Right renal pelvis (tissue), 4 donors: ENCODE results near the gene CXCL1. TPM values are rescaled to one million over a fixed set of nuclear protein-coding genes. Genes with fewer than 3 reads are reported as not detected.
"Not testable (repeated sequence)": the region's sequence is repeated elsewhere in the genome, so short reads cannot be mapped to it uniquely, and the experiment has no call there.

Source experiments
- DNase-seq, 4 donors: peaks; one replicate each; pipeline ENCODE4 v3.0.0-alpha.2; 2013; ENCODE audit warnings: low read depth in 4 of 4, low spot score in 3 of 4, missing footprints in 1 of 4
- polyA plus RNA-seq, 4 donors: library from polyadenylated mRNA; unstranded; fragments of 120-200 nt; gene quantifications; one replicate each; pipeline ENCODE4 v1.2.1, GENCODE V29; 2013; ENCODE audit not compliant: insufficient read length in 4 of 4

CXCL1 gene
- polyA plus RNA-seq, 4 donors: 0.39 to 0.91 (median 0.68) TPM

DNA sequence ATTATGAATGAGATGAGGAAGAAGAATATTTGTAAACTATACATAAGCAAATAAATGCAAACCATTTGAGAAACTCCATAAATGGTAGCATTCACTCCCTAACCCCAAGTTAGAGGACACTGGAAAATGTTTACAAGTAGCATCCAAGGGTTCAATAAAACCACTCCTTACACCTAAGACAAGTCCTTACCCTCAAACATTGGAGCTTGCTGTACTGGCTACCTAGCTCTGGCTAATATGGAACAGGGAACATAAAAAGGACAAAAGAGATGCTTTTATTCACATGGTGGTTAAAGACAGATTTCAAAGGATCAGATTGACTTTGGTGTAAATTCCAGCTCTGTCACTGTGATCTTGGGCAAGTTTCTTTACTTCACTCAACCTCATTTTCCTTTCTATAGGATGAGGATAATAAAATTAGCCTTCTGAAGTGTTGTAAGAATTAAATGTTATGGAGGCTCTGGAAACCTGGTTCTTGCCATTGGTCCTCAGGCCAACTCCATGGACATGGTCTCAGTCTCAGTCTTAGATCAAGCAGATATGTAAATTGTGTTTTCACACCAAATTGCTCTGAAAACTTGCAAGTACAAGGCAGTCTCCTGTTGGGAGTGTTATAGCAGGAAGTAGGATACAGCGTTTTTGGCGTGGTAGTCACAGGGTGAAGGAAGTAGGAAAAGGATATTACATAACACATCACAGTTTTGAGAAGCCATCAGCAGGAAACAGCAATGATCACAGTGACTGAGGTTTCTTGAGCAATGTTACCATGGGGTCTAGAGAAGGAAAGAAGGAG is 3.3 kb downstream of the CXCL1 start:
- no peak for DNase-seq

DNA sequence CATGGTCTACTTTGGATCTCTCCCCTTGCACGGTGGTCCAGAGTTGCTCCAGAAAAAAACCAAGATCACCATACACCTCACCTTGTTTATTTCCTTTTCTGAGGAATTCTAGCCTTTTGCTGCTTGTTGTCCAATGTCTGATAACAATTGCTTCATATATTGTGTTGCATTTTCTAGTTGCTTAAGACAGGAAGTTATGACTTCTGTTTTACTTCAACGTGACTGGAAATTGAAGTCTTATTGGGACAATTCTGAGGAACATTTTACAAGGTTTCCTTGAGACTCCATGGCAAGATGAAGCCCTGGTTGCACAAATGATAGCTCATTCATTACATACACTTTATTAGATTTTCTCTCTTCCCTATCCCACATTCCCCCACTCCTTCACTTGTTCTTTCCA is 5.2 kb downstream of the CXCL1 start:
- DNase-seq: no peak

DNA sequence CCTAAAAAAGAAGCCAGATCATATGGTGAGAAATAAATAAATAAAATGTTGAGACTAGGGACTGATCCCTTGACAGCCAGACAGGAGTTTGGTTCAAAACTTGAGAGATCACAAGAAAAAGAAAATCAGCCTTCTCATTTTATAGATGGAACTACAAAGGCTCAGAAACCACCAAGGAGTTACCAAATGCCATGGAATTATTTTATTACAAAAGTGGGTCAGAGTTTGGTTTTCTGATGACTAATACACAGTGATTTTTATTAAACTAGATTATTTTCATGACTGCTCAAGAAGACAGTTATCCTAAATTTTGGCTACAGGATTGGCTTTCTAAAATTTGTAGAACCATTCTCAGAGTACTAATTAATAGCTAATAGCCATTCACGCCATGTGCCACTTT is 6.2 kb downstream of the CXCL1 start:
- DNase-seq: no peak

DNA sequence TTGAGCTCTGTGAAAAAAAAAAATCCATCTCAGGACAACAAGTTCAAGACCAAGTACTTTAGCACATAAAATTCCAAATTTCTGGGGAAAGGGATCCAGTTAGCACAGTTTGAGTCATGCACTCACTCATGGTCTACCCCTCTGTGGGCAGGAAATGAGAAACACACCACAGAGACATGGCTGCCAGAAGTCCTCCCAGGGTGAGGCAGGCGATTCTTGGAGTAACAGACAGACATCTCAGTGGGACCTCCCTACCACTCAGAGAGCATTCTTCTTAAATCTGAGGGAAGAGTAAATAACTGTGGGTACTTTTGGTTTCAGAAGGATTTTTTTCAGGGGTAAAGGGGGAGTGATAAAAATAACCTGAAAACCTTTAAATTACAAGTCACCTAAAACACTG is 14.1 kb downstream of the CXCL1 start:
- DNase-seq: no peak

DNA sequence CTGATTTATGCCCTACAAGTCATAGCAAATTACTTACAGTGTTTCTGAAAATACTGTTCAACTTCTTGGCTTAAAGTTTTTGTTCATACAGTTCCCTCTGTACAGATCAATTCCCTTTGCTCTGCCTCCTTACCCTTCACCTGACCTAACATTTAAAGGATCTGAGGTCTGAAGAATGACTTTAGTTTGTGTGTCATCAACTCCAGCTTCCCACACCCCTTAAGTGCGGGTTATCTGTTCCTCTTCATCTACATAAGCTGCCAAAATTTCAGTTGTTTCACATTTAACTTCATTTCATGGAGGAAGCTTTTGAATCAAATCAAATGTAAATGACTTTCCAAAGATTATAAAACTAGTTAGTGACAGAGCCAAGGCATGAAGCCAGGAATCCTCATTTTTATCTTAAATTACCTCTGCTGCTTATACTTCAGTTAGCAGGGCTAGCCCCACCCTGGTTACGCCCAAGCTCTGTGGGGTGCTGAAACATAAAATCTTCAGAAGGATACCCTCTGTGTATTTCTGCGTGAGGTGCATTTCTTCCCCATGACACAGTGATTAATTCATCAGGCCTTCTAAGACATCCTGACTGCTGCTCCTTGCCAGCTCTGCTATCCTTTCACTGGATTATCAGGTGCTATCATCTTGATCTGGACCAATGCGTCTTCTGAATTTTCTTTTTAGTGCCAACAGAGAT is 16.5 kb downstream of the CXCL1 start:
- no peak for DNase-seq

DNA sequence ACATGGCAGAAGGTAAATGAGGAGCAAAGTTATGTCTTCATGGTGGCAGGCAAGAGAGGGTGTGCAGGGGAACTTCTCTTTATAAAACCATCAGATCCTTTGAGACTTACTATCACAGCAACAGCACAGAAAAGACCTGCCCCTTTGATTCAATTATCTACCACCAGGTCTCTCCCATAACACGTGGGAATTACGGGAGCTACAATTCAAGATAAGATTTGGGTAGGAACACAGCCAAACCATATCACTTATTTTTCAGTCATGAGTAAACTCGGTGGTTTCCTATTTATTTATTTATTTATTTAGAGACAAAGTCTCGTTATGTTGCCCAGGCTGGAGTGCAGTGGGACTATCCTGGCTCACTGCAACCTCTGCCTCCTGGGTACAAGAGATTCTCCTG is 22.1 kb downstream of the CXCL1 start:
- no peak for DNase-seq

DNA sequence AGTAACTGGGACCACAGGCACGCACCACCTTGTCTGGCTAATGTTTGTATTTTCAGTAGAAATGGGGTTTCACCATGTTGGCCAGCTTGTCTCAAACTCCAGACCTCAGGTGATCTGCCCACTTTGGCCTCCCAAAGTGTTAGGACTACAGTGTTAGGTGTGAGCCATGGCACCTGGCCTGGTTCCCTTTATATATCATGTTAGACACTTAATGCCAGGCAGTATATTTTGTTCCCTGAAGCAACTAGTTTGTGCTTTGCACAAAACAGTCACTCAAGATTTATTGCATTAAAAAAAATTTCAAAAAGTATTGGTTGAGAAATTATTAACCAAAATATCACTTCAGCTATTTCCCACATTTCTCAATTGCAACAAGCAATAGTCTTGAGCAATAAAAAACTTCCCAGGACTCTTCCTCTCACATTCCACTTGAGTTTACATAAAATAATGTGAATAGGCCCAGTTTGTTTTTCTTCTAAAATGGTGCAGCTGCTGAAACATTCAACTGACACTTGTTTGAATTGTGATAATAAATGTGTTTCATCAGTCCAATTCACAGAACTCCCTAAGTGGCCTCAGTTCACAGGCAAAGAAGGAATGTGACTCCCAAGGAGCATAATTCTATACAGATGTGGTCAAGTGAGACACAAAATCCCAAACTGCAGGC is 22.7 kb downstream of the CXCL1 start:
- DNase-seq: no peak

DNA sequence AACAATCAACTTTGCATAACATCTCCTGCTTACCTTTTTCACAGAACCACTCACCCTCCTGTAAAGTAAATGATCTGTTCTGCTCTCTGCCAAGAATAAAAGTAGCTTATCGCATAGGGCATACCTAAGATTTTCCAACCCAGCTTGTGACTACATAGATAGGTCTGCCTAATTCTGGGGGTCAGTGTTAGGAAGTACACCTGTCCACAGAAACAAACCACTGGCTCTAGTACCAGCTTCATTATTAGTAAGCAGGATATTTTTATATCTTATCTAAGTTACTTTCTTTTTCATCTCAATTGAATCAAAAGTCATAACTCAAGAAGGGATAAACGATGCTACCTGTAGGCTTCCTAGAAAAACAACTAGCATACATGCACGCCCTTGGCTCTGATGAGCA is 23.8 kb downstream of the CXCL1 start:
- DNase-seq: no peak

DNA sequence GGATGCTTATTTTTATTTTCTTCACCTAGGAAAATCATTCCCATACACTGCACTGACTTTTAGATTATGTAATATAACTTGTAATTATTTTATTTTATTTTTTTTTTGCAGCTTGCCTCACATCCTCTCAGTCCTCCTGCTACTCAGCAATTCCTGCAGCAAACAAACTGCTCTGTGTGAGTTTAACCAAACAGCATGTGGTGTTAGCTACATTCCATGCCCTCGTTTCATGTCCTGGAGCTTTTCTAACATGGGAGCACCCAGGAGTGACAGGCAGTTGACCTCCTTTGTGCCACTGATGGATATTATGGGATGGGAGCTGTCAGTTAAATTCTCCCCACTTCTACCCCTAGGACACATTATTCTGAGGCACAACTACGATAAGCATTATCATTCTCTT is 24.8 kb downstream of the CXCL1 start:
- DNase-seq: no peak

DNA sequence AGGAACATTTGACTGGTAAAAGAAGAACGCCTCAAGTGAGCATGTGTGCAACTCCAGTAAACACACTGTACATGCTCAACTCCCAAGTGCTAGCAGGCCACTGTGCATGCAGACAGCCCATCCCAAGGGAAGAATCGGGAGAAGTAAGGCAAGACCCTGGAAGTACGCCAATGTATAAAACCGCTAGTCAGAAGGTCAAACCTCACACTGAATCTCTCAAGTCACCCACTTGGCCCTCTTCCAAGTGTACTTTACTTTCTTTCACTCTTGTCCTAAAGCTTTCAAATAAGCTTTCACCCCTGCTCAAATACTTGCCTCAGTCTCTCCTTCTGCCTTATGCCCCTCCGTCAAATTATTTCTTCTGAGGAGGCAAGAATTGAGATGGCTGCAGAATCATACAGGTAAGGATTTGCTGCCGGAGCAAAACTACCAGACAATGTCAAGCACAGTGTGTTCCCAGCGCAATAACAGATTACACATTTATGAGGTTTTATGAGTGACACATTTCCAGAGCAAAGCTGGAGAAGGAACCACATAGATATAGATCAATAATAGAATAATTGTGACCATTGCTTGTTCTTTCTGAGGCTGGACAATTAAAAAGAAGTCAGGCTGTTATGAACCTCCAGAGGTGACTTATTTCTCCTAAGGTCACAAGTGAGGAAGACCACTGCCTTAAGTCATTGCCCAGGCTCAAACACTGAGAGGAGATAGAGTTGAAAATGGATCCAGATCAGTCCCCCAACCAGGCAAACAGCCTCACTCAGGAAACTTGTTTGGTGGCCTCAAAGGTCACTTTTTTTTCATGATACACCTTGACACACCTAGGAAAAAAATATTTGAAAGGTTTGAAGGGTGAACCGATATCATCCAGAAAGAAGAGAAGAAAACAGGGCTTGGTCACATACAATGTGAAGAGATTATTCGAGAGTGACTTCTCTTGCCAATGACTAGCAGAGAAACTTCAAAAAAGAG is 26.3 kb downstream of the CXCL1 start:
- no peak for DNase-seq

DNA sequence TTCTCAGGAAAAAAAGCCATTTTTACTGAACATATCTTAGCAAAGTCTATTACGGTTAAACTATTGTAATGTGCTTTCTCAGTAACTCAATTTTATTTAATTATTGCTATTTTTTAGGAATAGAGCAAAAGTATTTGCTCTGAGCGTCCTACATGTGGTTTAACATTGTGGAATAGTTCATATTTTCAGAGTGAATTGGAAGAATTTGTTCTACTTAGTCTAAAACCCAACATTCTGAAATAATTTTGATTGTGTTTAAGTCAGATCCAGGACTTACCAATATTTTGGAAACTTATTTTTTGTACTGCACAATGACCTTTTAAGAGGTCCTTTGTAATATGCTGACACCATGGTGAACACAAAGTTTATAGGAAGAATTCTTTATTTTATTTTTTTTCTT is 27.2 kb downstream of the CXCL1 start:
- DNase-seq: no peak

DNA sequence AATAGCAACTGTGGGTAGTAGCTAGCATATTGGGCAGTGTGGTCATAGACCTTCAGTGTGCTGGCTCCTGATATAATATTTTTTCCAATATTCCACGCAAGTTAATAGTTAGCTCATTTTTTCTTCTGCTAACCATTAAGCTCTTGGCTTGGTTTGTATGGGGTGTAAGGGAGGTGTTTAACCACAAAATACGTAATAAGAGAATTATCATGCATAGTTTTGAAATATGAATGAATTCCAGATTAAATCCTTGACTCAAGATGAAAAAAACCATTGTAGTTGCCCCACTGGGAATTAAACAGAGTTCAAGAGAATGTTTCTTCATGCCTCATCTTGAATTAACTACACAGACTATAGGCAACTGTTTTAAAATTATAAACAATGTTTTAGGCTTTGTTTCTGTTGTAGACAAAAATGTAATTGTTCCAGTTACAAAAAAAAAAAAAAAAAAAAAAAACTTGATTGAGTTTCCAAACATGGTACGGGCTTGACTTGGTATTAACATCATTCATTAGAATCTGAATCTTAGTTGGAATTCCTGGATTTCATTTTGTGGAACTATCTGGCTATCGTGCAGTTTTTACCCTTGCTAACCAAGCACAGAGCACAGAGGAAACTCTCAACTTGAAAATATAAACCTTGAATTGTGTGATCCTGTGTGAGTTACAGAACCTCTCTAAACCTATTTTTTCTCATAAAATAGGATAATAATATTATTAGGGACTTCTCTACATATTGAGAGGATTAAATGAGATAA is 28.4 kb downstream of the CXCL1 start:
- DNase-seq: no peak

DNA sequence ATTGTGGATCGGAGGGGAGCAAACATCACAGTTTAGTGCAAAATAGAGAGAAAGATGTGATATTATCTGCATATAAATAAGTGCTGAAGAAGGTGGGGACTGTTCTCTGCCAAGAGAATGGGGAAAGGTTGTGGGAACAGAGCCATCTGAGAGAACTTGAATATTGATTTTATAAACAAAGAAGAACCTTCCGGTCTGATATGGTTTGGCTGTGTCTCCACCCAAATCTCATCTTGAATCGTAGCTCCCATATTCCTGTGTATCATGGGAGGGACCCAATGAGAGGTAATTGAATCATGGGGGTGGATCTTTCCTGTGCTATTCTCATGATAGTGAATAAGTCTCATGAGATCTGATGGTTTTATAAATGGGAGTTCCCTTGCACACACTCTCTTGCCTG is 30.1 kb downstream of the CXCL1 start:
- DNase-seq: not testable (repeated sequence)

DNA sequence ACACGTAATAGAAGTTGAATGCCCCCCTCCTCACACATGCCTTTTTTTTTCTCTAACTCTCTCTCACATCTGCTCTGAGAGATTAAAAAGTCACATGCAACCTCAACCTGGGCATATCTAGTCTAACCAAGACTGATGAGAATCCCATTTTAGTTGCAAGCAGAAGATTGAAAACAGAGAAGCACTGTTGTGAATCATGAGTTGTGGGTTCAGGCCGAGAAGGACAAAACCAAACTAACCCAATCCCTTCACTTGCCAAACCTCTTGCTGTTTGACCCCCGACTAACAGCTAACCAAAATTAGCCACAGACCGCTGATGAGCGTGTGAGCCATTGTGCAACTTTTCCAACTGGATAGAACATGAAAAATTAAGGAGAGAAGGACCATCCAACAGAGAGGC is 31.8 kb downstream of the CXCL1 start:
- no peak for DNase-seq

DNA sequence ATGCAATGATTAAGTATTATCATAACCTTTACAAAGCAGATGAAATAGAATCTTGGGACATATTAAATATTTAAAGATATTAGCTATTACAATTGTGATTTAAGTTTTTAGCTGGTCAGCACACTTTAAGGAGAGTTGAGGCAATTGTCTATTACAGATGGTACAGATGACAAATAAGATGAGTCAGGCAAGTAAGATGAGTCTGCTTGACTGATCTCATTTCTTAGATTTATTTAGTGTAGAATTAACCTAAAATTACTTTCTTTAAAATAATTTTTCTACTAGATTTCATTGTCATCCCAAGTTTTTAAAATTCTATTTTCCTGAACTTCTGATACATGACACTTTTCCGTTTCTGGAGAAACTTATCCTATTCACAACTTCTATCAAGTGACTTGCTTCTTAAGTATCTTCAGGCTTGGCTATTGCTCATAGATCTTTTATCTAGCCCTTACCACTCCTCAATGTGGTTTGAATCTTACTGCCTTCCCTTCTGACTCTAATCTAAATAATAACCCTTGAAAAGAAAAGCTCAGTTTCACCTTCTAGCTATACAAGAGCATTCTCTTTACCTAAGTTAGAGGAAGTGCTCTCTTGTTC is 32.9 kb downstream of the CXCL1 start:
- no peak for DNase-seq

DNA sequence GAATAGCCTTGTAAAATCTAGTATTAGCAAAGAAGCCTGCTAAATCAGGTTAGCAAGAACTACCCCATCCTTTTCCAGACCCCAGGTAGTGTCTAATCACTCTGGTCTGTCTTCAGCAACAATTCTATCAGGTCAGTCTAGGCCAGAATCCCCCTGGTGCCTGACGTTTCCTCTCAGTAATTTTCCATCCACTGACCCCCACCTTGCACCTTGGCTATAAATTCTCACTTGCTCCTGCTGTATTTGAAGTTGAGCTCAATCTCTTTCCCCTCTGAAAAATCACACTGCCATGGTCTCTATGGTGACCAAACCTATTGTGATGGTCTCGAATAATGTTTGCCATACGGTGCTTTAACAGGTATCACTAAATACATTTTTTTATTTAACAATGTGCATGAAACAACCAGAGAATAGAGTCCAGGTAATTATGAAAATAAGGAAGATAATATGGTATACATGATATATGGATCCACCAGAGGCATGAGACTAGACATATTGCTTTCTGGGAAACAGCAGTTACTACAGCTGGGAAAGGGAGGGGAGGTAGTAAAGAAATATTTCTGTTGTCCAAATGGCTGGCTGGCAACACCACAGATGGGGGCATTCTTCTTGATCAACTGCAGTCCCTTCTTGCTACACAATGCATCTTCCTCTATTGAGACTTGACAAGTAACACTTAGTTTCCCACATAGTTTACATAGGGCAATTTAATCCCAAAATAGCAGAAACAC is 33.8 kb downstream of the CXCL1 start:
- DNase-seq: no peak

DNA sequence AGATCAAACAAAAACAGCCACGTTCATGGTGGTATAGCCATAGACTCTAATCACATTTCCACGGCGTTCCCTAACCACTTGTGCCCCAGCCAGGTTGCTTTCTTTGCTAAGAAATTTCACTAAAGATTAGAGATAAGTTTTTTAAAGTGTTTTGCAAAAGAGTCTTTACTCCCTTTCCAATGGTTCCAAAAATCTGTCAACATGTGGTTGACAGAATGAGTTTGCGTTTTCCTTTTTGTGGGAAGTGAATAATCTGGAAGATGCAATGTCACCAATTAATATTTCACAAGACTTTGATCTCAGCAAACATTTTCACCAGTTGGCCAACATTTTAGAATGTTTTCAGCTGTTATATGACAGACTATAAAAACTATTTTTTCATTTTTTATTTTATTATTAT is 35.3 kb downstream of the CXCL1 start:
- no peak for DNase-seq

DNA sequence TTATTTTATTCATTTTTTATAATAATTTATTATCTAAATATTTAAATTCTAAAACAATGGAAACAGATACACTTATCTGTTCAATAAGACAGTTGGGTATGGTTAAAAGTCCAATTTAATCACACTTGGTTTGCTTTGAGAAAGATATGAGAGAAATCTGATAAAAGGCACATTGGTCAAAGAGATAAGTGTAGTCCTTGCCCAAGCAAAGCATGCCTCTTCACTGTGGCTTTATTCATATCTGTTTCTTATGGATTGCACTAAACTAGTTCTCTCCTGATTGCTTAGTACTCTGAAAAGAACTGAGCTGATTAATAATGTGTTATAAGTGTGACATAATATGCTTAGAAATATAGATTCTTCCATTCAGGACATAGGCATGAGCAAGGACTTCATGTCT is 39.8 kb downstream of the CXCL1 start:
- no peak for DNase-seq

DNA sequence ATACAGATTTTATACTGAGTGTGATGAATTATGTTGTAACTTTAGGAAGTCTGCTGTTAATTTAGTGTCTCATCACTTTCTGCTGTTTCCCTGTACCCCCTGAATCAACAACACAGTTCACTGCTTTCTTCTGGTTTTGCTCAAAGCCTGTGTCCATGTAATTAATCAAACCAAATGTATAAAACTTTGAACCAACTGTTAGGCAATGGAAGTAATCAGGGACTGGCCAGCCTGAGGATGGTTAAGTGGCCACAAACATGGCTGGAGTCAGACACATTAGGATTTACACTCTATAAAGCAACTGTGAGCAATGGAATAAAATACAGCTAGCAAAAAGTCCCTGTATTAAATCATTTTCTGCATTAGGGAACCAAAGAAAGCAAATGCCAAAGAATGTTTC is 42.6 kb downstream of the CXCL1 start:
- no peak for DNase-seq
